Measurements from ENCODE around the gene GNAT3. TPM values are rescaled to one million over a fixed set of nuclear protein-coding genes. Genes with fewer than 3 reads are reported as not detected.

Gene GNAT3
- total and polyA plus RNA-seq, 3 experiments from 2014 or later, result not detected

- ChIA-PET CTCF (no interaction called here), POLR2A (no interaction called here)
- H3K4me1 ChIP-seq (ENCODE audit: insufficient read depth, low read length), result no peaks in the 10 kb centered on the region
- H3K4me1 Mint-ChIP-seq, result no peaks in the 10 kb centered on the region
- H3K36me3 ChIP-seq (ENCODE audit: insufficient read depth, low read length), result no peaks in the 10 kb centered on the region
- no peaks in the 10 kb centered on the region for H3K36me3 Mint-ChIP-seq
- no peaks in the 10 kb centered on the region for H3K9me3 ChIP-seq (ENCODE audit: low read length)
- no peaks in the 10 kb centered on the region for H3K27me3 ChIP-seq (ENCODE audit: insufficient read depth, low read length, poor library complexity, severe bottlenecking)
- H3K9me3 Mint-ChIP-seq, result peaks cover 3 to 17% (median 8%) of the 10 kb centered on the region in 5 donors
- no peaks in the 10 kb centered on the region for H3K27me3 Mint-ChIP-seq
- H3K4me3 Mint-ChIP-seq, result no peak overlapping the region
- H3K4me3 ChIP-seq (ENCODE audit: low read length), result no peak overlapping the region
- no peak overlapping the region for H3K27ac ChIP-seq (ENCODE audit: low read depth, low read length)
- no peak overlapping the region for H3K27ac Mint-ChIP-seq
- DNase-seq, result no peak
Measured at GRCh38 chr7:80481196-80481884, 30.5 kb downstream of the GNAT3 start.

GRCh38 chr7:80480566-80480965 lies 31.3 kb downstream of the GNAT3 start:
- peaks cover 3 to 17% (median 8%) of the 10 kb centered on the region in 5 donors for H3K9me3 Mint-ChIP-seq
- no peak overlapping the region for H3K4me3 Mint-ChIP-seq
- ChIA-PET CTCF (no interaction called here), POLR2A (no interaction called here)
- no peak for DNase-seq
- H3K27ac Mint-ChIP-seq, result no peak overlapping the region
- H3K27ac ChIP-seq (ENCODE audit: low read depth, low read length), result no peak overlapping the region
- H3K36me3 ChIP-seq (ENCODE audit: insufficient read depth, low read length), result no peaks in the 10 kb centered on the region
- H3K36me3 Mint-ChIP-seq, result no peaks in the 10 kb centered on the region
- no peaks in the 10 kb centered on the region for H3K4me1 Mint-ChIP-seq
- no peaks in the 10 kb centered on the region for H3K9me3 ChIP-seq (ENCODE audit: low read length)
- H3K27me3 Mint-ChIP-seq, result no peaks in the 10 kb centered on the region
- H3K4me1 ChIP-seq (ENCODE audit: insufficient read depth, low read length), result no peaks in the 10 kb centered on the region
- no peak overlapping the region for H3K4me3 ChIP-seq (ENCODE audit: low read length)
- H3K27me3 ChIP-seq (ENCODE audit: insufficient read depth, low read length, poor library complexity, severe bottlenecking), result no peaks in the 10 kb centered on the region

- Mint-ChIP-seq H3K9me3 (peaks cover 2 to 9% (median 8%) of the 10 kb centered on the region in 5 donors), H3K4me1 (no peaks in the 10 kb centered on the region), H3K36me3 (no peaks in the 10 kb centered on the region), H3K27me3 (no peaks in the 10 kb centered on the region), H3K4me3 (no peak overlapping the region), H3K27ac (no peak overlapping the region)
- no peak overlapping the region for H3K4me3 ChIP-seq (ENCODE audit: low read length)
- ChIA-PET POLR2A (no interaction called here), CTCF (no interaction called here)
- no peak overlapping the region for H3K27ac ChIP-seq (ENCODE audit: low read depth, low read length)
- H3K4me1 ChIP-seq (ENCODE audit: insufficient read depth, low read length), result no peaks in the 10 kb centered on the region
- no peaks in the 10 kb centered on the region for H3K36me3 ChIP-seq (ENCODE audit: insufficient read depth, low read length)
- no peaks in the 10 kb centered on the region for H3K27me3 ChIP-seq (ENCODE audit: insufficient read depth, low read length, poor library complexity, severe bottlenecking)
- DNase-seq, result no peak
- H3K9me3 ChIP-seq (ENCODE audit: low read length), result no peaks in the 10 kb centered on the region
Measured at GRCh38 chr7:80478683-80479082, 33.2 kb downstream of the GNAT3 start.

GRCh38 chr7:80476035-80476434 lies 35.8 kb downstream of the GNAT3 start:
- H3K36me3 Mint-ChIP-seq, result no peaks in the 10 kb centered on the region
- H3K4me3 ChIP-seq (ENCODE audit: low read length), result no peak overlapping the region
- H3K4me3 Mint-ChIP-seq, result no peak overlapping the region
- no peak overlapping the region for H3K27ac Mint-ChIP-seq
- ChIA-PET POLR2A (no interaction called here), CTCF (no interaction called here)
- no peaks in the 10 kb centered on the region for H3K27me3 Mint-ChIP-seq
- H3K4me1 Mint-ChIP-seq, result no peaks in the 10 kb centered on the region
- no peaks in the 10 kb centered on the region for H3K27me3 ChIP-seq (ENCODE audit: insufficient read depth, low read length, poor library complexity, severe bottlenecking)
- no peak overlapping the region for H3K27ac ChIP-seq (ENCODE audit: low read depth, low read length)
- DNase-seq, result no peak
- peaks cover 0 to 8% (median 2%) of the 10 kb centered on the region in 5 donors for H3K9me3 Mint-ChIP-seq
- no peaks in the 10 kb centered on the region for H3K4me1 ChIP-seq (ENCODE audit: insufficient read depth, low read length)
- H3K9me3 ChIP-seq (ENCODE audit: low read length), result no peaks in the 10 kb centered on the region
- H3K36me3 ChIP-seq (ENCODE audit: insufficient read depth, low read length), result no peaks in the 10 kb centered on the region

- no peaks in the 10 kb centered on the region for H3K36me3 Mint-ChIP-seq
- no peak overlapping the region for H3K4me3 Mint-ChIP-seq
- ChIA-PET POLR2A (no interaction called here), CTCF (no interaction called here)
- no peaks in the 10 kb centered on the region for H3K4me1 Mint-ChIP-seq
- Histone ChIP-seq H3K36me3 (ENCODE audit: insufficient read depth, low read length) (no peaks in the 10 kb centered on the region), H3K27ac (ENCODE audit: low read depth, low read length) (no peak overlapping the region), H3K4me1 (ENCODE audit: insufficient read depth, low read length) (no peaks in the 10 kb centered on the region), H3K4me3 (ENCODE audit: low read length) (no peak overlapping the region), H3K27me3 (ENCODE audit: insufficient read depth, low read length, poor library complexity, severe bottlenecking) (no peaks in the 10 kb centered on the region), H3K9me3 (ENCODE audit: low read length) (no peaks in the 10 kb centered on the region)
- peaks cover 0 to 10% (median 4%) of the 10 kb centered on the region in 5 donors for H3K9me3 Mint-ChIP-seq
- H3K27ac Mint-ChIP-seq, result no peak overlapping the region
- DNase-seq, result no peak
- no peaks in the 10 kb centered on the region for H3K27me3 Mint-ChIP-seq
Measured at GRCh38 chr7:80475383-80475782, 36.5 kb downstream of the GNAT3 start.

- Histone ChIP-seq H3K9me3 (ENCODE audit: low read length) (no peaks in the 10 kb centered on the region), H3K27ac (ENCODE audit: low read depth, low read length) (no peak overlapping the region), H3K4me3 (ENCODE audit: low read length) (no peak overlapping the region), H3K36me3 (ENCODE audit: insufficient read depth, low read length) (no peaks in the 10 kb centered on the region), H3K4me1 (ENCODE audit: insufficient read depth, low read length) (no peaks in the 10 kb centered on the region), H3K27me3 (ENCODE audit: insufficient read depth, low read length, poor library complexity, severe bottlenecking) (no peaks in the 10 kb centered on the region)
- Mint-ChIP-seq H3K27ac (no peak overlapping the region), H3K4me3 (no peak overlapping the region), H3K36me3 (no peaks in the 10 kb centered on the region), H3K9me3 (peaks cover 0 to 8% (median 4%) of the 10 kb centered on the region in 5 donors), H3K27me3 (no peaks in the 10 kb centered on the region), H3K4me1 (no peaks in the 10 kb centered on the region)
- ChIA-PET CTCF (no interaction called here), POLR2A (no interaction called here)
- DNase-seq, result no peak
Measured at GRCh38 chr7:80473751-80474150, 38.1 kb downstream of the GNAT3 start.

- no peak overlapping the region for H3K27ac Mint-ChIP-seq
- Histone ChIP-seq H3K9me3 (ENCODE audit: low read length) (no peaks in the 10 kb centered on the region), H3K36me3 (ENCODE audit: insufficient read depth, low read length) (no peaks in the 10 kb centered on the region), H3K4me1 (ENCODE audit: insufficient read depth, low read length) (no peaks in the 10 kb centered on the region), H3K27ac (ENCODE audit: low read depth, low read length) (no peak overlapping the region), H3K27me3 (ENCODE audit: insufficient read depth, low read length, poor library complexity, severe bottlenecking) (no peaks in the 10 kb centered on the region), H3K4me3 (ENCODE audit: low read length) (no peak overlapping the region)
- no peak for DNase-seq
- H3K4me3 Mint-ChIP-seq, result no peak overlapping the region
- H3K9me3 Mint-ChIP-seq, result peaks cover 0 to 8% (median 5%) of the 10 kb centered on the region in 5 donors
- POLR2A ChIA-PET, result no interaction called here
- CTCF ChIA-PET, result no interaction called here
- H3K27me3 Mint-ChIP-seq, result no peaks in the 10 kb centered on the region
- no peaks in the 10 kb centered on the region for H3K36me3 Mint-ChIP-seq
- H3K4me1 Mint-ChIP-seq, result no peaks in the 10 kb centered on the region
Measured at GRCh38 chr7:80472491-80473200, 39.2 kb downstream of the GNAT3 start.

GRCh38 chr7:80468931-80469714 lies 42.7 kb downstream of the GNAT3 start:
- CTCF ChIA-PET, result no interaction called here
- no peak overlapping the region for H3K27ac Mint-ChIP-seq

More at GRCh38 chr7:80468931-80469714, 42.7 kb downstream of the GNAT3 start:
- Histone ChIP-seq H3K9me3 (ENCODE audit: low read length) (no peaks in the 10 kb centered on the region), H3K4me3 (ENCODE audit: low read length) (no peak overlapping the region), H3K36me3 (ENCODE audit: insufficient read depth, low read length) (no peaks in the 10 kb centered on the region), H3K27me3 (ENCODE audit: insufficient read depth, low read length, poor library complexity, severe bottlenecking) (no peaks in the 10 kb centered on the region), H3K4me1 (ENCODE audit: insufficient read depth, low read length) (no peaks in the 10 kb centered on the region), H3K27ac (ENCODE audit: low read depth, low read length) (no peak overlapping the region)
- H3K4me1 Mint-ChIP-seq, result no peaks in the 10 kb centered on the region
- DNase-seq, result no peak
- no peak overlapping the region for H3K4me3 Mint-ChIP-seq
- POLR2A ChIA-PET, result no interaction called here
- no peaks in the 10 kb centered on the region for H3K27me3 Mint-ChIP-seq
- peaks cover 0 to 8% (median 4%) of the 10 kb centered on the region in 5 donors for H3K9me3 Mint-ChIP-seq
- H3K36me3 Mint-ChIP-seq, result no peaks in the 10 kb centered on the region

Data from CD8-positive, alpha-beta memory T cell (primary cell).